Ovary (tissue), 3 donors: Measurements from ENCODE around the gene BOK.

Source experiments
- EP300 ChIP-seq: sonication (generic); formaldehyde crosslinking; IDR thresholded peaks from one replicate; pipeline ENCODE4 v1.6.1; 2017; ENCODE audit warnings: antibody characterized with exemption
- POLR2A ChIP-seq: fragments of 450-650 bp; IDR thresholded peaks from one replicate; pipeline ENCODE4 v1.6.1; 2017; ENCODE audit warnings: antibody characterized with exemption, mild to moderate bottlenecking, moderate library complexity
- TF ChIP-seq, protein P1 (sequence below), 3 donors: fragments of 450-650 bp in 2 of 3; fragments of 200-600 bp in 1 of 3; IDR thresholded peaks; one replicate each; pipeline versions ENCODE4 v1.5.1 to v1.8.0; 2016 to 2022; ENCODE audit warnings: antibody characterized with exemption in 3 of 3, mild to moderate bottlenecking in 1 of 3
- donor health status: DM: no; HTN: no; CAD: no.

DNA sequence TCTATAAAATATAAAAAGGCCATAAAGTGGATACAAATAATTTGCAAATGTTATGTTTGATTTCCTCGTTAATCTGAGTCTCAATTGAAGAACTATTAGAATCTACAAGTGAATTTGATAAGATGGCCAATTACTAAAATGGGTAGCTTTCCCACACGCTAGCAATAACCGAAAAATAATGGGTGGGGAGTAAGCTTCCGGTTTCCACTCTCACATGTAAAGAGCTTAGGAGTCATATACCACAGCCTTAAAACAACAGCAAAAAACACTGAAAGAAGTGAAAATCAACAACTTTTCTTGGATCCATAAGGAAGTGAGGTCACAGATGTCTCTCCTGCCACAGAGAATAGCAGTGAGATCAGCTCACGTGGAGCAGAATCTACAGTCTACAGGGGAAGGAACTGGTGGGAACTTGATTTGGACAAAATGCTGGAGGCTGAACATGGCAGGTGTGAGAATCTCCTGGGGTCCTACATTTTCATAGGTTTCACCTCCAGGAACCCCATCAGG, 59.8 kb downstream of the BOK start:
- TF ChIP-seq, protein P1, sequence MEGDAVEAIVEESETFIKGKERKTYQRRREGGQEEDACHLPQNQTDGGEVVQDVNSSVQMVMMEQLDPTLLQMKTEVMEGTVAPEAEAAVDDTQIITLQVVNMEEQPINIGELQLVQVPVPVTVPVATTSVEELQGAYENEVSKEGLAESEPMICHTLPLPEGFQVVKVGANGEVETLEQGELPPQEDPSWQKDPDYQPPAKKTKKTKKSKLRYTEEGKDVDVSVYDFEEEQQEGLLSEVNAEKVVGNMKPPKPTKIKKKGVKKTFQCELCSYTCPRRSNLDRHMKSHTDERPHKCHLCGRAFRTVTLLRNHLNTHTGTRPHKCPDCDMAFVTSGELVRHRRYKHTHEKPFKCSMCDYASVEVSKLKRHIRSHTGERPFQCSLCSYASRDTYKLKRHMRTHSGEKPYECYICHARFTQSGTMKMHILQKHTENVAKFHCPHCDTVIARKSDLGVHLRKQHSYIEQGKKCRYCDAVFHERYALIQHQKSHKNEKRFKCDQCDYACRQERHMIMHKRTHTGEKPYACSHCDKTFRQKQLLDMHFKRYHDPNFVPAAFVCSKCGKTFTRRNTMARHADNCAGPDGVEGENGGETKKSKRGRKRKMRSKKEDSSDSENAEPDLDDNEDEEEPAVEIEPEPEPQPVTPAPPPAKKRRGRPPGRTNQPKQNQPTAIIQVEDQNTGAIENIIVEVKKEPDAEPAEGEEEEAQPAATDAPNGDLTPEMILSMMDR (IDR thresholded peaks at IDR 0.05): no peak
- TF ChIP-seq POLR2A: no peak
- TF ChIP-seq EP300: no peak
